Measurements from ENCODE around the gene FPR1. TPM values are rescaled to one million over a fixed set of nuclear protein-coding genes. Genes with fewer than 3 reads are reported as not detected.
A peak's percentile ranks its signal among the peaks of the same experiment; 100 is the strongest.

FPR1 gene
- under 1 TPM; 0.49 to 1.00 TPM for polyA plus RNA-seq

GRCh38 chr19:51751655-51752054 lies at the start of gene FPR1:
Gene FPR1, minus strand, starts transcription at chr19:51751878. Its CDS starts 4,884 bp downstream, at chr19:51746994.
- no peak within 1 kb of the TSS for H3K4me3 ChIP-seq (ENCODE audit: low read depth in 1 of 2, low read length in 2 of 2)

GRCh38 chr19:51800473-51801244 lies 49.0 kb upstream of the FPR1 start:
- H3K9me3 ChIP-seq (ENCODE audit: control insufficient read depth in 2 of 2, insufficient read depth in 1 of 2, low read depth in 1 of 2, low read length in 1 of 2) = no peaks in the 10 kb centered on the region
- H3K36me3 ChIP-seq (ENCODE audit: control insufficient read depth in 2 of 2, insufficient read depth in 2 of 2, low read length in 1 of 2) = no peaks in the 10 kb centered on the region
- no peak overlapping the region for H3K27ac ChIP-seq (ENCODE audit: low read depth in 2 of 2, low read length in 1 of 2)
- no peaks in the 10 kb centered on the region for H3K27me3 ChIP-seq (ENCODE audit: control insufficient read depth in 1 of 2, insufficient read depth in 2 of 2, low read length in 2 of 2)
- peaks cover 0 to 7% of the 10 kb centered on the region in 2 donors for H3K4me1 ChIP-seq (ENCODE audit: control insufficient read depth in 2 of 2, insufficient read depth in 2 of 2, low read length in 1 of 2)
- 77 to 83% methylated on average over 7 of the region's 7 CpGs for WGBS, 2 donors
- no peak overlapping the region for H3K4me3 ChIP-seq (ENCODE audit: low read depth in 1 of 2, low read length in 2 of 2)

More at GRCh38 chr19:51751655-51752054, at the start of gene FPR1:
- Histone ChIP-seq H3K36me3 (ENCODE audit: control insufficient read depth in 2 of 2, insufficient read depth in 2 of 2, low read length in 1 of 2) (no peaks in the 10 kb centered on the region), H3K4me1 (ENCODE audit: control insufficient read depth in 2 of 2, insufficient read depth in 2 of 2, low read length in 1 of 2) (no peaks in the 10 kb centered on the region), H3K27me3 (ENCODE audit: control insufficient read depth in 1 of 2, insufficient read depth in 2 of 2, low read length in 2 of 2) (peaks cover 0 to 1% of the 10 kb centered on the region in 2 donors), H3K9me3 (ENCODE audit: control insufficient read depth in 2 of 2, insufficient read depth in 1 of 2, low read depth in 1 of 2, low read length in 1 of 2) (peaks cover 0 to 2% of the 10 kb centered on the region in 2 donors), H3K27ac (ENCODE audit: low read depth in 2 of 2, low read length in 1 of 2) (no peak within 1 kb of the TSS)
- 56 to 62% methylated on average over 2 of the region's 2 CpGs for WGBS, 2 donors

GRCh38 chr19:51799774-51800472 lies 48.2 kb upstream of the FPR1 start:
- no peaks in the 10 kb centered on the region for H3K9me3 ChIP-seq (ENCODE audit: control insufficient read depth in 2 of 2, insufficient read depth in 1 of 2, low read depth in 1 of 2, low read length in 1 of 2)
- no peak overlapping the region for H3K4me3 ChIP-seq (ENCODE audit: low read depth in 1 of 2, low read length in 2 of 2)
- 84 to 86% methylated on average over 13 of the region's 13 CpGs for WGBS, 2 donors
- H3K27ac ChIP-seq (ENCODE audit: low read depth in 2 of 2, low read length in 1 of 2) = peak overlapping the region; percentile 5 to 52
- H3K4me1 ChIP-seq (ENCODE audit: control insufficient read depth in 2 of 2, insufficient read depth in 2 of 2, low read length in 1 of 2) = peaks cover 0 to 7% of the 10 kb centered on the region in 2 donors
- no peaks in the 10 kb centered on the region for H3K36me3 ChIP-seq (ENCODE audit: control insufficient read depth in 2 of 2, insufficient read depth in 2 of 2, low read length in 1 of 2)
- H3K27me3 ChIP-seq (ENCODE audit: control insufficient read depth in 1 of 2, insufficient read depth in 2 of 2, low read length in 2 of 2) = no peaks in the 10 kb centered on the region

- 43 to 63% methylated on average over 20 of the region's 20 CpGs for WGBS, 2 donors
- Histone ChIP-seq H3K27ac (ENCODE audit: low read depth in 2 of 2, low read length in 1 of 2) (peak overlapping the region; percentile 5 to 52), H3K4me1 (ENCODE audit: control insufficient read depth in 2 of 2, insufficient read depth in 2 of 2, low read length in 1 of 2) (peaks cover 0 to 7% of the 10 kb centered on the region in 2 donors), H3K9me3 (ENCODE audit: control insufficient read depth in 2 of 2, insufficient read depth in 1 of 2, low read depth in 1 of 2, low read length in 1 of 2) (no peaks in the 10 kb centered on the region), H3K36me3 (ENCODE audit: control insufficient read depth in 2 of 2, insufficient read depth in 2 of 2, low read length in 1 of 2) (no peaks in the 10 kb centered on the region), H3K4me3 (ENCODE audit: low read depth in 1 of 2, low read length in 2 of 2) (no peak overlapping the region), H3K27me3 (ENCODE audit: control insufficient read depth in 1 of 2, insufficient read depth in 2 of 2, low read length in 2 of 2) (no peaks in the 10 kb centered on the region)
These were observed 47.5 kb upstream of the FPR1 start for GRCh38 chr19:51799034-51799773.

GRCh38 chr19:51798062-51798461 lies 46.4 kb upstream of the FPR1 start:
- Histone ChIP-seq H3K27me3 (ENCODE audit: control insufficient read depth in 1 of 2, insufficient read depth in 2 of 2, low read length in 2 of 2) (no peaks in the 10 kb centered on the region), H3K27ac (ENCODE audit: low read depth in 2 of 2, low read length in 1 of 2) (no peak overlapping the region), H3K36me3 (ENCODE audit: control insufficient read depth in 2 of 2, insufficient read depth in 2 of 2, low read length in 1 of 2) (no peaks in the 10 kb centered on the region), H3K4me3 (ENCODE audit: low read depth in 1 of 2, low read length in 2 of 2) (no peak overlapping the region), H3K4me1 (ENCODE audit: control insufficient read depth in 2 of 2, insufficient read depth in 2 of 2, low read length in 1 of 2) (peaks cover 0 to 7% of the 10 kb centered on the region in 2 donors), H3K9me3 (ENCODE audit: control insufficient read depth in 2 of 2, insufficient read depth in 1 of 2, low read depth in 1 of 2, low read length in 1 of 2) (no peaks in the 10 kb centered on the region)
- WGBS, 2 donors = 53 to 71% methylated on average over 3 of the region's 3 CpGs

- no peak overlapping the region for H3K4me3 ChIP-seq (ENCODE audit: low read depth in 1 of 2, low read length in 2 of 2)
- WGBS, 2 donors = 70 to 73% methylated on average over 5 of the region's 5 CpGs
- no peaks in the 10 kb centered on the region for H3K27me3 ChIP-seq (ENCODE audit: control insufficient read depth in 1 of 2, insufficient read depth in 2 of 2, low read length in 2 of 2)
- no peaks in the 10 kb centered on the region for H3K36me3 ChIP-seq (ENCODE audit: control insufficient read depth in 2 of 2, insufficient read depth in 2 of 2, low read length in 1 of 2)
- no peaks in the 10 kb centered on the region for H3K9me3 ChIP-seq (ENCODE audit: control insufficient read depth in 2 of 2, insufficient read depth in 1 of 2, low read depth in 1 of 2, low read length in 1 of 2)
- peaks cover 0 to 7% of the 10 kb centered on the region in 2 donors for H3K4me1 ChIP-seq (ENCODE audit: control insufficient read depth in 2 of 2, insufficient read depth in 2 of 2, low read length in 1 of 2)
- no peak overlapping the region for H3K27ac ChIP-seq (ENCODE audit: low read depth in 2 of 2, low read length in 1 of 2)
These were observed 45.8 kb upstream of the FPR1 start for GRCh38 chr19:51797480-51797879.

- H3K9me3 ChIP-seq (ENCODE audit: control insufficient read depth in 2 of 2, insufficient read depth in 1 of 2, low read depth in 1 of 2, low read length in 1 of 2) = peaks cover 0 to 2% of the 10 kb centered on the region in 2 donors
- WGBS, 2 donors = 80 to 83% methylated on average over 8 of the region's 8 CpGs
- H3K4me1 ChIP-seq (ENCODE audit: control insufficient read depth in 2 of 2, insufficient read depth in 2 of 2, low read length in 1 of 2) = peaks cover 0 to 7% of the 10 kb centered on the region in 2 donors
- no peak overlapping the region for H3K27ac ChIP-seq (ENCODE audit: low read depth in 2 of 2, low read length in 1 of 2)
- no peaks in the 10 kb centered on the region for H3K27me3 ChIP-seq (ENCODE audit: control insufficient read depth in 1 of 2, insufficient read depth in 2 of 2, low read length in 2 of 2)
- H3K36me3 ChIP-seq (ENCODE audit: control insufficient read depth in 2 of 2, insufficient read depth in 2 of 2, low read length in 1 of 2) = no peaks in the 10 kb centered on the region
- no peak overlapping the region for H3K4me3 ChIP-seq (ENCODE audit: low read depth in 1 of 2, low read length in 2 of 2)
These were observed 44.6 kb upstream of the FPR1 start for GRCh38 chr19:51796195-51796679.

GRCh38 chr19:51794885-51795490 lies 43.3 kb upstream of the FPR1 start, which contains the start of gene FPR3:
Gene FPR3, plus strand, starts transcription at chr19:51795157. Its CDS starts 28,592 bp downstream, at chr19:51823749.
- 53 to 63% methylated on average over 2 of the region's 2 CpGs for WGBS, 2 donors
- H3K4me3 ChIP-seq (ENCODE audit: low read depth in 1 of 2, low read length in 2 of 2) = no peak within 1 kb of the TSS
- H3K4me1 ChIP-seq (ENCODE audit: control insufficient read depth in 2 of 2, insufficient read depth in 2 of 2, low read length in 1 of 2) = peaks cover 0 to 7% of the 10 kb centered on the region in 2 donors

GRCh38 chr19:51793994-51794393 lies 42.3 kb upstream of the FPR1 start:
- Histone ChIP-seq H3K4me1 (ENCODE audit: control insufficient read depth in 2 of 2, insufficient read depth in 2 of 2, low read length in 1 of 2) (peaks cover 0 to under 1% of the 10 kb centered on the region in 2 donors), H3K36me3 (ENCODE audit: control insufficient read depth in 2 of 2, insufficient read depth in 2 of 2, low read length in 1 of 2) (no peaks in the 10 kb centered on the region), H3K27ac (ENCODE audit: low read depth in 2 of 2, low read length in 1 of 2) (no peak overlapping the region), H3K4me3 (ENCODE audit: low read depth in 1 of 2, low read length in 2 of 2) (no peak overlapping the region), H3K27me3 (ENCODE audit: control insufficient read depth in 1 of 2, insufficient read depth in 2 of 2, low read length in 2 of 2) (no peaks in the 10 kb centered on the region), H3K9me3 (ENCODE audit: control insufficient read depth in 2 of 2, insufficient read depth in 1 of 2, low read depth in 1 of 2, low read length in 1 of 2) (peaks cover 0 to 6% of the 10 kb centered on the region in 2 donors)
- 78 to 81% methylated on average over 2 of the region's 2 CpGs for WGBS, 2 donors

More at GRCh38 chr19:51794885-51795490, 43.3 kb upstream of the FPR1 start, which contains the start of gene FPR3:
- Histone ChIP-seq H3K9me3 (ENCODE audit: control insufficient read depth in 2 of 2, insufficient read depth in 1 of 2, low read depth in 1 of 2, low read length in 1 of 2) (peaks cover 0 to 2% of the 10 kb centered on the region in 2 donors), H3K27me3 (ENCODE audit: control insufficient read depth in 1 of 2, insufficient read depth in 2 of 2, low read length in 2 of 2) (no peaks in the 10 kb centered on the region), H3K27ac (ENCODE audit: low read depth in 2 of 2, low read length in 1 of 2) (no peak within 1 kb of the TSS), H3K36me3 (ENCODE audit: control insufficient read depth in 2 of 2, insufficient read depth in 2 of 2, low read length in 1 of 2) (no peaks in the 10 kb centered on the region)

Measured in esophagus (tissue), 2 donors.